DOHH2 (cell line): ENCODE data around the gene RPS10.

Source experiments
- CTCF ChIP-seq: fragments of 200-600 bp; sonication (generic); IDR thresholded peaks from one replicate; pipeline ENCODE4 v1.5.1; 2014; ENCODE audit warnings: antibody characterized with exemption, mild to moderate bottlenecking, low read depth, low read length; ENCODE audit not compliant: poor library complexity, severe bottlenecking
- EZH2phosphoT487 ChIP-seq: fragments of 200-600 bp; sonication (generic); IDR thresholded peaks from 2 replicates; pipeline ENCODE4 v1.6.1; 2017; ENCODE audit warnings: borderline replicate concordance, mild to moderate bottlenecking, antibody characterized with exemption, low read length, moderate library complexity, mixed read lengths

- TF ChIP-seq CTCF = no peak
- TF ChIP-seq EZH2phosphoT487 = no peak
Observed at GRCh38 chr6:34391786-34392496, 33.9 kb downstream of the RPS10 start.
